ENCODE results near the gene ARMC12.

Gene ARMC12

GRCh38 chr6:35719830-35720733, 16.8 kb upstream of the ARMC12 start:
- Histone ChIP-seq H3K79me2 (ENCODE audit: insufficient read depth, low read depth) (no peaks in the 10 kb centered on the region), H3K36me3 (ENCODE audit: insufficient read depth) (no peaks in the 10 kb centered on the region), H3K9ac (no peak overlapping the region), H4K20me1 (ENCODE audit: insufficient read depth) (no peaks in the 10 kb centered on the region), H2AFZ (ENCODE audit: low read depth) (no peak overlapping the region; the same call in 1 of the 2 replicates), H3K27me3 (ENCODE audit: insufficient read depth, low read depth) (no peaks in the 10 kb centered on the region), H3K27ac (no peak overlapping the region), H3K4me3 (IDR thresholded peaks at IDR 0.05; ENCODE audit: insufficient read depth, low read depth, low read length) (no peak overlapping the region), H3K4me1 (ENCODE audit: low read depth, poor library complexity, severe bottlenecking) (peaks cover 30% of the 10 kb centered on the region), H3K4me2 (no peak overlapping the region)
- TF ChIP-seq CTCF (conservative IDR thresholded peaks at IDR 0.05; ENCODE audit: low read depth, low read length) = no peak

GRCh38 chr6:35722121-35722761, 14.6 kb upstream of the ARMC12 start:
- Histone ChIP-seq H2AFZ (ENCODE audit: low read depth) (no peak overlapping the region), H3K4me3 (IDR thresholded peaks at IDR 0.05; ENCODE audit: insufficient read depth, low read depth, low read length) (no peak overlapping the region), H3K36me3 (ENCODE audit: insufficient read depth) (no peaks in the 10 kb centered on the region), H3K4me1 (ENCODE audit: low read depth, poor library complexity, severe bottlenecking) (peaks cover 51% of the 10 kb centered on the region), H3K4me2 (no peak overlapping the region), H3K27ac (no peak overlapping the region), H4K20me1 (ENCODE audit: insufficient read depth) (no peaks in the 10 kb centered on the region), H3K27me3 (ENCODE audit: insufficient read depth, low read depth) (no peaks in the 10 kb centered on the region), H3K9ac (no peak overlapping the region), H3K79me2 (ENCODE audit: insufficient read depth, low read depth) (no peaks in the 10 kb centered on the region)
- TF ChIP-seq CTCF (conservative IDR thresholded peaks at IDR 0.05; ENCODE audit: low read depth, low read length) = no peak

GRCh38 chr6:35723587-35723986, 13.2 kb upstream of the ARMC12 start:
- H2AFZ ChIP-seq (ENCODE audit: low read depth) = no peak overlapping the region
- no peak overlapping the region for H3K27ac ChIP-seq
- TF ChIP-seq CTCF (conservative IDR thresholded peaks at IDR 0.05; ENCODE audit: low read depth, low read length) = no peak
- peaks cover 49% of the 10 kb centered on the region for H3K4me1 ChIP-seq (ENCODE audit: low read depth, poor library complexity, severe bottlenecking)
- H3K27me3 ChIP-seq (ENCODE audit: insufficient read depth, low read depth) = no peaks in the 10 kb centered on the region
- no peaks in the 10 kb centered on the region for H4K20me1 ChIP-seq (ENCODE audit: insufficient read depth)
- H3K4me3 ChIP-seq (IDR thresholded peaks at IDR 0.05; ENCODE audit: insufficient read depth, low read depth, low read length) = no peak overlapping the region
- no peaks in the 10 kb centered on the region for H3K79me2 ChIP-seq (ENCODE audit: insufficient read depth, low read depth)
- H3K9ac ChIP-seq = no peak overlapping the region
- H3K4me2 ChIP-seq = no peak overlapping the region
- no peaks in the 10 kb centered on the region for H3K36me3 ChIP-seq (ENCODE audit: insufficient read depth)

- Histone ChIP-seq H3K36me3 (ENCODE audit: insufficient read depth) (no peaks in the 10 kb centered on the region), H4K20me1 (ENCODE audit: insufficient read depth) (no peaks in the 10 kb centered on the region), H3K9ac (no peak overlapping the region), H3K79me2 (ENCODE audit: insufficient read depth, low read depth) (no peaks in the 10 kb centered on the region), H3K4me1 (ENCODE audit: low read depth, poor library complexity, severe bottlenecking) (peaks cover 49% of the 10 kb centered on the region), H3K27me3 (ENCODE audit: insufficient read depth, low read depth) (no peaks in the 10 kb centered on the region), H3K27ac (no peak overlapping the region), H3K4me2 (no peak overlapping the region), H3K4me3 (IDR thresholded peaks at IDR 0.05; ENCODE audit: insufficient read depth, low read depth, low read length) (no peak overlapping the region), H2AFZ (ENCODE audit: low read depth) (no peak overlapping the region)
- TF ChIP-seq CTCF (conservative IDR thresholded peaks at IDR 0.05; ENCODE audit: low read depth, low read length) = no peak
Measured at GRCh38 chr6:35724059-35724458, 12.8 kb upstream of the ARMC12 start.
